Fibroblast of villous mesenchyme (primary cell): Measurements from ENCODE around the gene KCNQ1. TPM values are rescaled to one million over a fixed set of nuclear protein-coding genes. Genes with fewer than 3 reads are reported as not detected.

Source experiments
- DNase-seq: peaks from one replicate; pipeline ENCODE4 v3.0.0-alpha.2; 2010; ENCODE audit warnings: low read depth
- H3K4me3 ChIP-seq: 2 replicates; pipeline ENCODE4 v1.5.1; 2011; ENCODE audit warnings: low read depth, mild to moderate bottlenecking, low read length
- total RNA-seq: library from RNA; depleted of rRNA; stranded (reverse); fragments of >200 nt; gene quantifications from 2 replicates; pipeline ENCODE4 v1.2.3, GENCODE V29; 2012
- TF ChIP-seq, protein P1 (sequence below): IDR thresholded peaks from 2 replicates; pipeline ENCODE4 v1.5.1; 2012; ENCODE audit warnings: low read depth, mild to moderate bottlenecking, low read length; ENCODE audit not compliant: insufficient read depth

Gene KCNQ1
- total RNA-seq, 1 donor = not detected

DNA sequence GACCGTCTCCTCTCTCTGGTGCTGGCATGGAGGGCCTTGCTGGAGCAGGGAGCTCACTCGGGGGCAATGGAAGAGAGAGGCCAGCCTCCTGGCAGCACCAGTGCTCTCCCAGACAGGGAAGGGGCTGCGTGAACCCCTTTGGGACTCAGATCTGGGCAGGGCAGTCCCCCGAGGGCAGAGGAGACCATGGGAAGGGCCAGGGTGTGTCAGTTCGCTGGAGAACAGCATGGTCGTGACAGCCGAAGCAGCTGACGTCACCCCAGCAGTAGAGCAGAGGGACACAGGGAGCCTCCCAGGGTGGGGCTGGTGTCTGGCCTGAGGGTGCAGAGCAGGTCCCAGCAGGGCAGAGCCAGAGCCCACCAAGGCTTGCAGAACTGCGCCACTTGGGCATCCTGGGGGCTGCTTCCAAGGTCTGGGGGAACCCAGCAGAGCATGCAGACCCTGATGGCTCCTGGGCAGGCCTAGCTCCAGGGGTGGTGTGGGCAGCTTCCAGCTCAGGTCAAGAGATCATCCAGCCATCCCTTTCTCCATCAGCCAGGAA is 326.0 kb downstream of the KCNQ1 start:
- DNase-seq = no peak
- H3K4me3 ChIP-seq = no peak overlapping the region
- TF ChIP-seq, protein P1, sequence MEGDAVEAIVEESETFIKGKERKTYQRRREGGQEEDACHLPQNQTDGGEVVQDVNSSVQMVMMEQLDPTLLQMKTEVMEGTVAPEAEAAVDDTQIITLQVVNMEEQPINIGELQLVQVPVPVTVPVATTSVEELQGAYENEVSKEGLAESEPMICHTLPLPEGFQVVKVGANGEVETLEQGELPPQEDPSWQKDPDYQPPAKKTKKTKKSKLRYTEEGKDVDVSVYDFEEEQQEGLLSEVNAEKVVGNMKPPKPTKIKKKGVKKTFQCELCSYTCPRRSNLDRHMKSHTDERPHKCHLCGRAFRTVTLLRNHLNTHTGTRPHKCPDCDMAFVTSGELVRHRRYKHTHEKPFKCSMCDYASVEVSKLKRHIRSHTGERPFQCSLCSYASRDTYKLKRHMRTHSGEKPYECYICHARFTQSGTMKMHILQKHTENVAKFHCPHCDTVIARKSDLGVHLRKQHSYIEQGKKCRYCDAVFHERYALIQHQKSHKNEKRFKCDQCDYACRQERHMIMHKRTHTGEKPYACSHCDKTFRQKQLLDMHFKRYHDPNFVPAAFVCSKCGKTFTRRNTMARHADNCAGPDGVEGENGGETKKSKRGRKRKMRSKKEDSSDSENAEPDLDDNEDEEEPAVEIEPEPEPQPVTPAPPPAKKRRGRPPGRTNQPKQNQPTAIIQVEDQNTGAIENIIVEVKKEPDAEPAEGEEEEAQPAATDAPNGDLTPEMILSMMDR = no peak

DNA sequence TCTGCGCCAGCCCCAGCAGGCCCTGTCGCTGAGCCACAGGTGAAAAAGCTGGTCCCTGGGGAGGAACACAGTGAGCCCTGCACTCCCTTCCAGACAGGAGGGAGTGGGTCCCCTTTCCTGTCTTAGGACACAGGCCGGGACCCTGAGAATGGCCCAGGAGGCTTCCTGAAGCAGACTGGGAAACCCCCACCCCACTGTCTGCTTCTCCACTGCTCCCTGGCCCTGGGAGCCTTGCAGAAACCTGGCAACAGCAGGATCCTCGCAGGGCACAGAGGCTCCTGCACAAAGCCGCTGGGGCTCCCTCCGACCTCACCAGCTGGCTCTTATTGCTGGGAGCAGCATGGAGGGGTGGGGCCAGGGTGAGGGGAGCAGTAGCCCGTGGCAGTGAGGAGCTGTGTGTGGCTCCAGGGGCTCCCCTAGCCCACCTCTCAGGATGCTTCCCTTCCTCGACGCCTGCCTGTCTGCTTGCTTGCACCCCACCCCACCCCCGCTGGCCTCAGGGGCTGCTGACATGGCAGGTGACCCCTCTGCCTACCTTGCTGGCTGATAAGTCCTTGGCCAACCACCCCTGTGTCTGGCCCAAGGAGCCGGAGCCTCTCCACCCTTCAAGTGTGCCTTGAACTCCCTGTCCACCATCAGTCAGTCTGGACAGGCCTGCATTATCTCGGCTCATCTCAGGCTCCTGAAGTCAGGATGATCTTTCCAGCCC is 327.1 kb downstream of the KCNQ1 start:
- no peak for DNase-seq
- TF ChIP-seq, protein P1 = no peak
- H3K4me3 ChIP-seq = no peak overlapping the region

DNA sequence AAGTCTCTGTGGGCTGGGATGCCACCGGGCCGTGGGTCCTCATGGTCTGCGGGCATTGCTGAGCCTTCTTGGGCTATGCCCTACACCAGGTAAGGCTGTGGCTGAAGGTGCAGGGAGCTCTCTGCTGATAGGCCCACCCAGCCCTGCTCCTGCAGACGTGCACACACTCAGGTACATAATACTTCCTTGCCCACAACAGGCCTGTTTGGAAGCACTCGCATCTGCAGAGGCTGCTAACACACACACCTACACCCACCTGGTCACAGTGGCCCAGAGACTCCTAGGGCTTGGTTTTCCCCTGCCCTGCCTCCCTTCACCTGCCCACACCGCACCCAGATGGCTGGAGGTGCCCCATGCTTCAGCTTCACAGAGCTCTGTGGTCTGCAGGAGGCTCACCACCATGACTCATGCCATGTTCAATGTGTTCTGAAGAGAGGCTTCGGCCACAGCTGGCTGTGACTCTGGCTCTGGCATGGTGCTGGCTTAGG is 327.8 kb downstream of the KCNQ1 start:
- DNase-seq = peak; percentile 46
- H3K4me3 ChIP-seq = no peak overlapping the region
- TF ChIP-seq, protein P1 = no peak

DNA sequence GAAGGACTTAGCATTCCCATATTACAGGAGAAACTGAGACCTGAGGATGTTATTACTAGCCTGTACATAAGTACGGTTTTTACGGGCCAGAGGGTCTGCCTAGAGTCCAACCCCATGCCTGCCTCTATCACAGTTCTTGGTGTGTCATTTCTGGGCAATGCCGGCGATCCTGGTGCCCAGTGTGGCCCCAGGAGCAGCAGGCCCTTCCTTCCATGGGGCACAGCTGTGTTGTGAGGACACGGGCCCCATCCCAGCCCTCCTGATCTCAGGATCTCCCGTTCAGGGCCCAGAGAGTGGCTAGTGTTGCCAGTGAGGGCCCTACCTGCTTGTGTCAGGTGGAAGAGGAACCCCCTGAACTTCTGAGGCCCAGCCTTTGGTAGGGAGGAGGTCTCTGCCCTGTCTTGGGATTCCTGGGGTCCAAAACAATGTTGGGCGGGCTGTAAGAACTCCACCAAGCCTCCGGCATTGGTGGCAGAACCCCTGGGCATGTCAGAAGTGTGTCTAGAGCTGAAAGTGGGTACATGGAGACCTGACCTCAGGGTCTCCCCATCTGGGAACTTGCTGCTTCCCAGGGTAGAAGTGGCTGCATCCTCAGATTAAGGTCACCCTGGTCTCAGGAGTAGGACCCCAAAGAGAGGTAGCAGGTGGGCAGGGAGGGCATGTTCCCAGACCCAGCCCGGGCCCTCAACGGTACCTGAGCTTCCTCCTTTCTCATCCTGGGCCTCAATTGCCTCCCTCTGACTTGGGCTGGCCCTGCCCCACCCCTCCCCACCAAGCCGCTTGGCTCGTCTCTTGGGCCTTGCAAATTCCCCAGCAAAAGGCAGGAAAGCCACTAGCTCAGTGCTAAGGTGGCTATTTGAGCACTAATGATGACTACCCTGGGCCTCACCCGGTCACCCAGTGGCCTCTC is 329.6 kb downstream of the KCNQ1 start:
- H3K4me3 ChIP-seq = no peak overlapping the region
- TF ChIP-seq, protein P1 = no peak
- no peak for DNase-seq

DNA sequence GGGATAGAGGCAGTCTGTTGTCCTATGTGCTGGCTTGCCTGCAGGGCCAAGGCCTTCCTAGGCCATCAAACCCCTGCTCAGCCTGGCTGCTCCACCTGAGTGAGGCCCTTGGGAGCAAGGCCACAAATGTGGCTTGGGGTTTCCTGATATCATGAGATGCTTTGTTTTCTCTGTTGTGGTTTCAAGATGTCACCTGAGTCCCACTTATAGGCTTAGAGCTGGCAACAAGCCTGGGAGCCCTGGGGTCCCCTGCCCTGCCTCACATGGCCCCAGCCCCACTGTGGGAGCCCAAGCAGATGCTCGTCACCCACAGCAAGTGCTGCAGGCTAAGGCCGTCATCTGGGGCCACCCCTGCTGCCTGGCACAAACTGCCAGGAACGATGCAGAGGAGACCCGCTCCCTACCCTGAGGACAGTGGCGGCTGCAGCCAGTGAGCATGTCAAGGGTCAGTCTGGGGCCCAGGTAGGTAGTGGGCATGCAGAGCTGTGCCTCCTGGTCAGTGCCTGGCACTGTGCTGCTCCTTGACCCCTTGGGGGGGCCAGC is 330.3 kb downstream of the KCNQ1 start:
- no peak overlapping the region for H3K4me3 ChIP-seq
- TF ChIP-seq, protein P1 = no peak
- DNase-seq = no peak

DNA sequence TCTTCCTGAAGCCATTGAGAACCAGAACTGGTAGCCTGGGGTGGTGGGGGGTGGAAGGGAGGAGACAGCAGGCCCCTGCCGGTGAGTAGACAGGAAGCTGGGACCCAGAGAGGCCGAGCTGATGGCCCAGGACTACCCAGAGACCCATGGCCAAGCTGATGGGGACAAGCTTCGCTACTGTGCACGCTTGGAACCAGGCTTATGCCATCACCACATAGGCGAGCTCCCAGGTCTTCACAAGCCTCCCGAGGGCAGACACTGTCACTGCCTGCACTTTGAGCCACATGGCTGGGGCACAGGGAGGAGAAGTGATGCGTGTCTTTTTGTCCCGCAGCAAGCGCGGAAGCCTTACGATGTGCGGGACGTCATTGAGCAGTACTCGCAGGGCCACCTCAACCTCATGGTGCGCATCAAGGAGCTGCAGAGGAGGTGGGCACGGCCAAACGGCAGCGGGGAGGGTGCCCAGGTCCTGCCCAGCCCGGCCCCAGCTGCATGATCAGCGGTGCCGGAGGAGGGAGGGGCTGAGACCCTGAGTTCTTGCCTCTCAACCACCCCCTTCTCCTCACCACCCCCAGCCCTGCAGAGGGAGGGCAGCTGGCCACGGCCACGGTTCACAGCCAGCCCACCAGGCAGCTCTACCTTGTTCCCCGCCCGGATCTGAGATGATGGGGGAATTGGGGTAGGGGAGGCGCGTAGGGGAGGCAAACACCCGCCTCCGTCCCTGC is 331.0 kb downstream of the KCNQ1 start:
- H3K4me3 ChIP-seq = no peak overlapping the region
- no peak for DNase-seq
- TF ChIP-seq, protein P1 = no peak
